Breast epithelium (tissue), 3 donors: ENCODE results near the gene ASTN2.

Experiments used
- POLR2A ChIP-seq: fragments of 450-650 bp; IDR thresholded peaks from one replicate; pipeline ENCODE4 v1.6.1; 2016; ENCODE audit warnings: antibody characterized with exemption, mild to moderate bottlenecking, moderate library complexity
- POLR2AphosphoS5 ChIP-seq, 3 donors: sonication (generic); formaldehyde crosslinking; IDR thresholded peaks; one replicate each; pipeline ENCODE4 v1.6.1; 2017; ENCODE audit warnings: antibody characterized with exemption in 3 of 3

- no peak for TF ChIP-seq POLR2AphosphoS5 (IDR thresholded peaks at IDR 0.05)
- TF ChIP-seq POLR2A = no peak
These were observed 236.1 kb downstream of the ASTN2 start for GRCh38 chr9:117178596-117179375.
